Measurements from ENCODE around the gene MRTO4.

- TF ChIP-seq CTCF (conservative IDR thresholded peaks at IDR 0.05; ENCODE audit: low read depth, low read length) (no peak), EZH2 (IDR thresholded peaks at IDR 0.05; ENCODE audit: borderline replicate concordance, low read depth, low read length, poor library complexity, severe bottlenecking) (no peak)
These were observed 31.3 kb upstream of the MRTO4 start for GRCh38 chr1:19220080-19220846.
